ENCODE results near the gene PSAPL1. TPM values are rescaled to one million over a fixed set of nuclear protein-coding genes. Genes with fewer than 3 reads are reported as not detected.

PSAPL1 gene
- total and polyA plus RNA-seq, 4 donors, result not detected

DNA sequence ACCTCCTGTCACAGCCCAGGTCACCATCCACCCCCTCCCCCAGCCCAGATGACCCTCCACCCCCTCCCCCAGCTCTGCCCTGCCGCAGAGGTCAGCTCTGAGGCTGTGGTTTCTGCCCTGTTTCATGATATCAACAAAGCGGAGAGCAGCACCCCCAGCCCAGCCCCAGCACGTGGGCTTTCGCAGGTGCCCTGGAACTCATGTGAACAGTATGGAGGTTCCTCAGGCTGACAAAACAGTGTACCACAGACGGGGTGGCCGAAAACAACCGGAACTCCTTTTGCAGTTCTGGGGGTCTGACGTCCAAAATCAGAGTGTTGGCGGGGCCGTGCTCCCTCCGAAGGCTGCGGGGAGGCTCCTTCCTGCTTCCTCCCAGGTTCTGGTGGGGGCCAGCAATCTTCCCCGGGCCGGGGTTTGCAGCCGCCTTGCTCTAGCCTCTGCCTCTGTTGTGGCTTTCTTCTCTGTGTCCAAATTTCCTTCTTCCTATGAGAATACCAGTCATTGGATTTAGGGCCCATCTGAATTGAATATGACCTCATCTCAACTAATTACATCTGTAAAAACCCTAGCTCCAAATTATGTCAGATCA, 7.9 kb upstream of the PSAPL1 start:
- no peak overlapping the region for H3K27ac ChIP-seq (ENCODE audit: low read depth in 1 of 2, low read length in 2 of 2)
- no peaks in the 10 kb centered on the region for H3K9me3 ChIP-seq (ENCODE audit: control insufficient read depth in 4 of 4, low read length in 3 of 4)
- 74% methylated on average over 15 of the region's 15 CpGs for WGBS
- no peak overlapping the region for H3K9ac ChIP-seq (ENCODE audit: low read depth in 1 of 2, low read length in 2 of 2)
- H3K27me3 ChIP-seq (ENCODE audit: control insufficient read depth in 4 of 4, insufficient read depth in 4 of 4, low read length in 3 of 4), result no peaks in the 10 kb centered on the region
- H3K4me3 ChIP-seq (ENCODE audit: low read depth in 1 of 3, low read length in 3 of 3), result no peak overlapping the region
- peaks cover 0 to 7% (median 4%) of the 10 kb centered on the region in 4 donors for H3K4me1 ChIP-seq (ENCODE audit: control insufficient read depth in 4 of 4, insufficient read depth in 4 of 4, low read length in 3 of 4)
- TF ChIP-seq SP1 (IDR thresholded peaks at IDR 0.05), result no peak
- TF ChIP-seq HNF4G (IDR thresholded peaks at IDR 0.05), result no peak
- TF ChIP-seq RXRA (IDR thresholded peaks at IDR 0.05), result no peak
- TF ChIP-seq FOXA2 (IDR thresholded peaks at IDR 0.05), result no peak
- no peak for TF ChIP-seq FOXA1 (IDR thresholded peaks at IDR 0.05)
- no peak for DNase-seq (ENCODE audit: low spot score)
- H3K36me3 ChIP-seq (ENCODE audit: control insufficient read depth in 4 of 4, insufficient read depth in 3 of 4, low read depth in 1 of 4, low read length in 3 of 4), result no peaks in the 10 kb centered on the region

GRCh38 chr4:7441201-7441600, 6.5 kb upstream of the PSAPL1 start:
- no peak for DNase-seq (ENCODE audit: low spot score)
- Histone ChIP-seq H3K9me3 (ENCODE audit: control insufficient read depth in 4 of 4, low read length in 3 of 4) (no peaks in the 10 kb centered on the region), H3K4me1 (ENCODE audit: control insufficient read depth in 4 of 4, insufficient read depth in 4 of 4, low read length in 3 of 4) (peaks cover 0 to 7% (median 4%) of the 10 kb centered on the region in 4 donors), H3K27ac (ENCODE audit: low read depth in 1 of 2, low read length in 2 of 2) (no peak overlapping the region), H3K4me3 (ENCODE audit: low read depth in 1 of 3, low read length in 3 of 3) (no peak overlapping the region), H3K9ac (ENCODE audit: low read depth in 1 of 2, low read length in 2 of 2) (no peak overlapping the region), H3K27me3 (ENCODE audit: control insufficient read depth in 4 of 4, insufficient read depth in 4 of 4, low read length in 3 of 4) (no peaks in the 10 kb centered on the region), H3K36me3 (ENCODE audit: control insufficient read depth in 4 of 4, insufficient read depth in 3 of 4, low read depth in 1 of 4, low read length in 3 of 4) (no peaks in the 10 kb centered on the region)
- 88% methylated on average over 7 of the region's 7 CpGs for WGBS
- no peak for TF ChIP-seq ZBTB33 (IDR thresholded peaks at IDR 0.05)
- no peak for TF ChIP-seq HNF4G (IDR thresholded peaks at IDR 0.05)
- no peak for TF ChIP-seq RXRA (IDR thresholded peaks at IDR 0.05)
- TF ChIP-seq YY1 (IDR thresholded peaks at IDR 0.05), result no peak
- no peak for TF ChIP-seq JUND (IDR thresholded peaks at IDR 0.05)
- TF ChIP-seq NR2F2 (IDR thresholded peaks at IDR 0.05), result no peak
- TF ChIP-seq EGR1 (IDR thresholded peaks at IDR 0.05; ENCODE audit: low read depth in 2 of 2), result no peak
- no peak for TF ChIP-seq FOXA2 (IDR thresholded peaks at IDR 0.05)
- no peak for TF ChIP-seq TAF1 (conservative IDR thresholded peaks at IDR 0.05)
- no peak for TF ChIP-seq FOXA1 (IDR thresholded peaks at IDR 0.05)
- TF ChIP-seq, protein P1, sequence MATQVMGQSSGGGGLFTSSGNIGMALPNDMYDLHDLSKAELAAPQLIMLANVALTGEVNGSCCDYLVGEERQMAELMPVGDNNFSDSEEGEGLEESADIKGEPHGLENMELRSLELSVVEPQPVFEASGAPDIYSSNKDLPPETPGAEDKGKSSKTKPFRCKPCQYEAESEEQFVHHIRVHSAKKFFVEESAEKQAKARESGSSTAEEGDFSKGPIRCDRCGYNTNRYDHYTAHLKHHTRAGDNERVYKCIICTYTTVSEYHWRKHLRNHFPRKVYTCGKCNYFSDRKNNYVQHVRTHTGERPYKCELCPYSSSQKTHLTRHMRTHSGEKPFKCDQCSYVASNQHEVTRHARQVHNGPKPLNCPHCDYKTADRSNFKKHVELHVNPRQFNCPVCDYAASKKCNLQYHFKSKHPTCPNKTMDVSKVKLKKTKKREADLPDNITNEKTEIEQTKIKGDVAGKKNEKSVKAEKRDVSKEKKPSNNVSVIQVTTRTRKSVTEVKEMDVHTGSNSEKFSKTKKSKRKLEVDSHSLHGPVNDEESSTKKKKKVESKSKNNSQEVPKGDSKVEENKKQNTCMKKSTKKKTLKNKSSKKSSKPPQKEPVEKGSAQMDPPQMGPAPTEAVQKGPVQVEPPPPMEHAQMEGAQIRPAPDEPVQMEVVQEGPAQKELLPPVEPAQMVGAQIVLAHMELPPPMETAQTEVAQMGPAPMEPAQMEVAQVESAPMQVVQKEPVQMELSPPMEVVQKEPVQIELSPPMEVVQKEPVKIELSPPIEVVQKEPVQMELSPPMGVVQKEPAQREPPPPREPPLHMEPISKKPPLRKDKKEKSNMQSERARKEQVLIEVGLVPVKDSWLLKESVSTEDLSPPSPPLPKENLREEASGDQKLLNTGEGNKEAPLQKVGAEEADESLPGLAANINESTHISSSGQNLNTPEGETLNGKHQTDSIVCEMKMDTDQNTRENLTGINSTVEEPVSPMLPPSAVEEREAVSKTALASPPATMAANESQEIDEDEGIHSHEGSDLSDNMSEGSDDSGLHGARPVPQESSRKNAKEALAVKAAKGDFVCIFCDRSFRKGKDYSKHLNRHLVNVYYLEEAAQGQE (IDR thresholded peaks at IDR 0.05), result no peak
- TF ChIP-seq SP1 (IDR thresholded peaks at IDR 0.05), result no peak
- no peak for TF ChIP-seq ATF3 (IDR thresholded peaks at IDR 0.05)
- no peak for TF ChIP-seq HNF4A (conservative IDR thresholded peaks at IDR 0.05)
- no peak for TF ChIP-seq CTCF (IDR thresholded peaks at IDR 0.05; ENCODE audit: low read depth, low read length, missing input control)
- TF ChIP-seq, protein P2, sequence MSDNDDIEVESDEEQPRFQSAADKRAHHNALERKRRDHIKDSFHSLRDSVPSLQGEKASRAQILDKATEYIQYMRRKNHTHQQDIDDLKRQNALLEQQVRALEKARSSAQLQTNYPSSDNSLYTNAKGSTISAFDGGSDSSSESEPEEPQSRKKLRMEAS (IDR thresholded peaks at IDR 0.05), result no peak
- no peak for TF ChIP-seq GABPA (IDR thresholded peaks at IDR 0.05 in 1 of 2, conservative IDR thresholded peaks at IDR 0.05 in 1 of 2)
- TF ChIP-seq RAD21 (IDR thresholded peaks at IDR 0.05), result no peak

Data from liver (tissue), 9 donors.